DMS79 (cell line): ENCODE measurements around the gene BAD.

ENCODE experiments used
- DNase-seq: peaks from one replicate; lab custom pipeline; 2025; lab: John Stamatoyannopoulos, UW

BAD gene

GRCh38 chr11:64296236-64296635 is 11.8 kb upstream of the BAD start:
- no peak for DNase-seq

DNA sequence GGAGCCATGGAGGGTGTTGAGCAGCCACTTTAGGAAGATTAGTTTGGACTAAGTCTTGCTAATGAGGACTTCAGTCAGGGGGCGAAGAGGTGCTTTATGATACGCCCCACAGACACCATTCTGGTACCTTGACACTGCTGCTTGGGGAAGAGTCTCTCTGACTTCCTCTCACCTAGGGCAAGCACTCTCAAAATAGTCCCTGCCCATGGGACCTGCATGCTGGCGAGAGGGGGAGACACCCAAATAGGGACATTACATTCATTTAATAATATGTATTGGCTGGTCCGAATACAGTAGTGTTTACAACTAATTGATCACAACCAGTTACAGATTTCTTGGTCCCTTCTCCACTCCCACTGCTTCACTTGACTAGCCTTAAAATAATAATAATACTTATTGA is 11.3 kb upstream of the BAD start:
- DNase-seq = no peak

GRCh38 chr11:64294774-64295173 is 10.3 kb upstream of the BAD start:
- no peak for DNase-seq

- DNase-seq = no peak
Observed at GRCh38 chr11:64292460-64293254, 8.2 kb upstream of the BAD start.

DNA sequence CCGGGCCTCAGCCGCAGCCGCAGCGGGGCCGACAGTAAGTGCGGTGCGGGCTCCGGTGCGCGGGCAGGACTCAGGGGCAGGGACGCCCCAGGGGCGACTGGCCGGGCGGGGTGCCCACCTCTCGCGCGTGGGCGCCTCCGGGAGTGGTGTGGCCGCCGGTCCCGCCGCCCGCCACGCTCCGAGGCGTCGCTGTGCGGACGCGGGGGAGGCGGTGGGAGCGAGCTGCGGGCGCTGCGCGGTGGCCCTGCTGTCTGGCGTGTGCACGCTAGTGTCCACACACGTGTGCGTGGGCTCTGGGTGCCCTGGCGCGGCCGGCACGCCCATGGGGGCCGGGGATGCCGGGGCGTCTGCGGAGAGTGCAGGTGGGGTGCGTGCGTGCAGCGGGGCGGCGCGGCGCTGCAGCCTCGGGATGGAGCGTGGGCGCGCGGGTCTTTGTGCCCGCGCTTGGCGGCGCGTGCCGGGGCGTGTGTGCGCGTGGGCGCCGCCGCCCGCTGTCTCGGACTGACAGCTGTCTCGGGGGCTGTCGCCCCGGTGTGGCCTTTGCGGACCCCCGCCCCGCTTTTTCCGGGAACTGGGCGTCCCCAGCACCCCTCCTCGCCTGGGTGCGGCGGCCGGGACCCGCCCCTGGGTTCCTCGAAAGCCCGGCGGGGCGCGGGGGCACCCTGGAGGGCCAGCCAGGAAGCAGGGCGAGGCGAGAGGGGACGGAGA is 7.4 kb upstream of the BAD start:
- no peak for DNase-seq

- no peak for DNase-seq
Observed at GRCh38 chr11:64291262-64291751, 6.8 kb upstream of the BAD start, which contains the start of gene KCNK4. KCNK4 (plus strand) TSS chr11:64291302; CDS start chr11:64293019, 1,717 bp downstream.

DNA sequence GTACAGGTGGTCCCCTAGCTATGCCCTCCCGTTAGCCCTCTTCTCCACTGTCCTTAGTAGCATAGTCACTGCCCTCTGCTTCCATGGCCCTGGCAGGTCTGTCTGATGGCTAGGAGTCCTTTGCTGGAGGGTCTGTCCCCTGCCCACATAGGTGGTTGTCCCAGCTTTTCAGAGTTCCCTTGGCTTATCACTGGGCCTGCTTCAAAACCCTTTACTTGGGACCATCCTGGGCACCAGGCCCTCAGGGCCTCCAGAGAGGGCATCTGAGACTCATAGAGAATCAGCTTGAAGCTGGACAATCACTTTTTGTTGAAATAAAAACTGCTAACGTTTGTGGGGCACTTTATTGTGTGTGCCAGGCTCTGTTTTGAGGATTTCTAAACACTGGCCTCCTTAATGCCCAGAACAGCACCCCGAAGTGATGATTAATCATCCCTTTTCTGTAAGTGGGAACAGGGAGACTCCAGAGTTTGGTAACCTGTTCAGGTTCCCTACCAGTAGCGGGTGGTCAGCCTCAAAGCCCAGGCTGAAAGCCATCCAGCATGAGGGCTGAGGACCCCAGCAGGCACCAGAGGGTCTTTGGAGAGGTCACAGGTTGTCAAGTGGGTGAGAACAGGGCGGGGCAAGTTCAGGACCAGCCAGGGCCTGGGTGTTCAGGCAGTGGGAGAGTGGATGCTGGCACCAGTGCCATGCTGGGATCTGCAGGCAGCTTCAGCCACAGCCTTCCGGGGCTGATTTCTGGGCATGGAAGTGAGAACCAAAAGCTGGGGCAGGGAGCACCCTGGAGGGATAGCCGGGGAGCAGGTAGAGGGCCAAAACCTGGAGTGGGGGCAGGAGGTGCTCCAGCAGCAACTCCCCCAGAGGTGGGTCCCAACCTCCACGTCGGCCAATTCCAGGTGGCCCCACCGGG is 6.1 kb upstream of the BAD start:
- no peak for DNase-seq

GRCh38 chr11:64289002-64289564 is 4.6 kb upstream of the BAD start:
- DNase-seq = no peak

- no peak for DNase-seq
Observed at GRCh38 chr11:64288353-64288750, 3.9 kb upstream of the BAD start.

DNA sequence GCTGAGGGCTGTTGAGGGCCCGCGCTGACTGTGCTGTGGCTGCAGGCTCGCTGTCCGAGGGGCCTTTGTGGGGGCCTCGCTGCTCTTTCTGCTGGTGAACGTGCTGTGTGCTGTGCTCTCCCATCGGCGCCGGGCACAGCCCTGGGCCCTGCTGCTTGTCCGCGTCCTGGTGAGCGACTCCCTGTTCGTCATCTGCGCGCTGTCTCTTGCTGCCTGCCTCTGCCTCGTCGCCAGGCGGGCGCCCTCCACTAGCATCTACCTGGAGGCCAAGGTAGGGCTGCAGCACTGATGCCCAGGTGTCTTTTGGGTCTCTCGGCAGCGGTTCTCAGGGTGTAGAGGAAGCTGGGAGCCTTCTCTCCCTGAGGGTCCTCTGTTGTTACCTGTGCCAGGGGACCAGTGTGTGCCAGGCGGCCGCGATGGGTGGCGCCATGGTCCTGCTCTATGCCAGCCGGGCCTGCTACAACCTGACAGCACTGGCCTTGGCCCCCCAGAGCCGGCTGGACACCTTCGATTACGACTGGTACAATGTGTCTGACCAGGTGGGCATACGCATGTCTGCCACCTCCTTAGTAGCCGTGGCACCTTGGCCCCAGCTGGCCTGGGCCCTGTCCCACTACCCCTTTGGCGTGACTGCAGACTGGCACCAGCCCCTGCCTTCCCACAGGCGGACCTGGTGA is 3.3 kb upstream of the BAD start:
- DNase-seq = no peak

DNA sequence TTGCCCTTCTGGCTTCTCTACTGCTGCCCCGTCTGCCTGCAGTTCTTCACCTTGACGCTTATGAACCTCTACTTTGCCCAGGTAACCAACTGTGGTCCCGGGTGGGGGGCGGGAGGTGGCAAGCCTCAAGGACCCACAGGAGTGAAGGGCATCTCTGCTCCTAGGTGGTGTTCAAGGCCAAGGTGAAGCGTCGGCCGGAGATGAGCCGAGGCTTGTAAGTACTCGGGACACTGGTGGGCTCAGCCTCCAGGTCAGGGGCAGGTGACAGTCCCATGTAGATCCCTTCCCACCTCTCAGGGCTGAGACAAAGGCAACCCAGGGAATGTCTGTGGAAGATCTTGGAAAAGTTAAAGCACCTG is 2.3 kb upstream of the BAD start:
- DNase-seq = no peak

DNA sequence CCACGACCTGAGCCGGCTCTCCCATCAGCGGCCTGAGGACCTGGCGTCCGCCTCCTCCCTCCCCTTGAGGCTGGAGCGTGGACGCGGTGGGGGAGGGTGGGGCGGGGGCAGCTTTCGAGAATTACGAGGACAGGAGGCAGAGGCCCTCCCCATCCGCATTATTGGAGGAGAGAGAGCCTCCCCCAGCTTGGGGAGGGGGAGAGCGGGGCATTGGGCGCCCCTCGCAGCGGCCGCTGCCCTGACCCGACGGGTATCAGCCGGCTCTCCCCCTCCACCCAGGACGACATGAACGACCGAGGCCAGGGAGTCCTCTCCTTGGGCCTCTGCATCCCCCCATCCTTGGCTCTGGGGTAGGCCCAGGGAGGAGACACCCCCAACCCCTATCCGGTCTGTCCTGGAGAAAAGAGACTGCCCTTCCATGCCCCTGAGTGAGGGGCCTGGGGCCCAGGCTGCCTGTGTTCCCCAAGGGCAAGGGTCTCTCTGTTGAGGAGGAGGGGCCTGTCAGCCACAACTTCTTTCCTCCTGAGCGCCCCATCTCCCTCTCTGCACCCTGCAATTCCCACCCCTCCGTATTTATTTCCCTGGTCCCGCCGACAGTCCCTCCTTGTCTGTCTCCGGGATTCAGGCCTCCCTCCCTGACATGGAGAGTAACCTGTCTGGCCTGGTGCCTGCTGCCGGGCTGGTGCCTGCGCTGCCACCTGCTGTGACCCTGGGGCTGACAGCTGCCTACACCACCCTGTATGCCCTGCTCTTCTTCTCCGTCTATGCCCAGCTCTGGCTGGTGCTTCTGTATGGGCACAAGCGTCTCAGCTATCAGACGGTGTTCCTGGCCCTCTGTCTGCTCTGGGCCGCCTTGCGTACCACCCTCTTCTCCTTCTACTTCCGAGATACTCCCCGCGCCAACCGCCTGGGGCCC is 1.7 kb upstream of the BAD start:
- peak; percentile 17 for DNase-seq

DNA sequence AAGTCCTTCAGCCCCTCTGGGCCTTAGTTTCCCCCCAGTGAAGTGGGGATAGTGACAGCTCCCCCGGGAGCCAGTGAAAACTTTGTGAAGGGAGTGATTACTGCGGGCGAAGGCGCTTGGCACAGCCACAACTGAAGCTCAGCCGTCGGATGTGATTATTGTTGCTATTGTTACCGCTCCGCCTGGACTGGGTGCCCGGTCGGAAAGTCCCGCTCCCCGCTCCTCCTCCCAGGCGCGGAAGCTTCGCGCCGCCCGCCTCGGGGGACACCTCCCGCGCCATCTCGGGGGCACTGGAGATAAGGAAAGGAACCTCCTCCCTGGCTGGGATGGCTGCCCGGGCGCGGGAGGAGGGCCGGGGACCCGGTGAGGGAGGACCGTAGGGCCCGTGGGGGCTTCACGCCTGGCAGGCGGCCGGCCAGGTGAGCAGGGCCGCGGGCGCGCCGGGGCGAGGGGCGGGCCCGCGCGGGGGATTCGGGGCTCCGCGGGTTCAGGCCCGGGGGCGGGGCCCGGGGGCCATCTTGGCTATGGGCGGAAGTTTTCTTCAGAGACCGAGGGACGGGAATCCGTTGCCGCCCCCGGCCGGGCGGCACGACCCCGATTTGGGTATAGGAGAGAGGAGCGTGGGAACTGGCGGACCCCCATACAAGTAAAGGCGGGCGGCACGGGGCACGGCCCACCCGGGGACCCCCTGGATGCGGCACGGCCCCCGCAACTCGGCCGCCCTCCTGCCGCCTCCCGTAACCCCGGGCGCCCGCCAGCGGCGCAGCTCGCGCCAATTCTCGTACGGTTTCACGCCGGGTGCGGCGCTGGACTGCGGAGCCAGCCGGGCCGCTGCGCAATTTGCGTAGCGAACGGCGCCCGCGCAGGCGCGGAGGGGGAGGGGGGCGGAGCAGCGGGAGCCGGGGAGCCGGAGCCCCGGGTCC is 758 bp upstream of the BAD start, which contains the start of gene GPR137:
Gene GPR137 (plus strand): TSS at position 887 of the 923 bp plus-strand sequence. CDS start 677 bp downstream, outside the sequence.
- no peak for DNase-seq

GRCh38 chr11:64283092-64283491 is 1.4 kb downstream of the BAD start:
- DNase-seq = no peak

GRCh38 chr11:64281957-64282770 is 2.3 kb downstream of the BAD start:
- no peak for DNase-seq

- DNase-seq = no peak
Observed at GRCh38 chr11:64278576-64279190, 5.8 kb downstream of the BAD start.

DNA sequence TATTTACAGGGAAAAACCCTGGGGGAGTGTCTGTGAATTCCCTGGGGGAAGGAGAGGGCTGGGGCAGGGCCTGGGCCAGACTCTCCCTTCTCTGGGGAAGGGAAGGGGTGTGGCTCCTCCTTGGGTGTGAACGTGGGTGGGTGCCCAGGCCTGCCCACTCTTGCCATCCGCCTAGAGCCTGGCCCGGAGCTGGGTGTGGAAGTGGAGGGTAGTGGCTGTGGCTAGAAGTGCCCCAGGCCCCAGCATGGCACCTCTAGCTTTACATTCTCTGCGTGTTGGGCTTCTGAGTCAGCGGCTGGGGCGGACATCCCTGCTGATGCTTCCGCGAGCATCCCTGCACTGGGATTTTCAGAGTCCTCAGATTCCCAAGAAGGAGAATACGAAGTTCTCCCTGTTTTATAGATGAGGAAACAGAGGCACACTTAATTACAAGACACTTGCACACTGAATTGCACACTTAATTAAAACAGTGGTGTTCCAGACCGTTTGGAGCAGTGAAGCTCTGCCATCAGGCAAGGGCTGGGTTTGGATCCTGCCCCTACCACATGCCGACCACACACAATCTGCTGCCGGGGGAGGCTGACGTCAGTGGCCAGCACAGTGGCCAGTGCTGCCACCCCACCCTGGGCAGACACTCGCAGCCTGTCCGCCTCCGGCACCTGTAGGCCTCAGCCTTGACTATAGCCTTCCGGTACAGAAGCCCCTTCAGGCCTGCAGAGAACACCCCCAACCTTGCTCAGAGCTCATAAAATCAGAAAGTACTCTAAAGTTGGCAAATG is 7.6 kb downstream of the BAD start:
- no peak for DNase-seq
